ENCODE data around the gene GLIS2.
"Not testable (repeated sequence)": the region's sequence is repeated elsewhere in the genome, so short reads cannot be mapped to it uniquely, and the experiment has no call there.

The GLIS2 gene

DNA sequence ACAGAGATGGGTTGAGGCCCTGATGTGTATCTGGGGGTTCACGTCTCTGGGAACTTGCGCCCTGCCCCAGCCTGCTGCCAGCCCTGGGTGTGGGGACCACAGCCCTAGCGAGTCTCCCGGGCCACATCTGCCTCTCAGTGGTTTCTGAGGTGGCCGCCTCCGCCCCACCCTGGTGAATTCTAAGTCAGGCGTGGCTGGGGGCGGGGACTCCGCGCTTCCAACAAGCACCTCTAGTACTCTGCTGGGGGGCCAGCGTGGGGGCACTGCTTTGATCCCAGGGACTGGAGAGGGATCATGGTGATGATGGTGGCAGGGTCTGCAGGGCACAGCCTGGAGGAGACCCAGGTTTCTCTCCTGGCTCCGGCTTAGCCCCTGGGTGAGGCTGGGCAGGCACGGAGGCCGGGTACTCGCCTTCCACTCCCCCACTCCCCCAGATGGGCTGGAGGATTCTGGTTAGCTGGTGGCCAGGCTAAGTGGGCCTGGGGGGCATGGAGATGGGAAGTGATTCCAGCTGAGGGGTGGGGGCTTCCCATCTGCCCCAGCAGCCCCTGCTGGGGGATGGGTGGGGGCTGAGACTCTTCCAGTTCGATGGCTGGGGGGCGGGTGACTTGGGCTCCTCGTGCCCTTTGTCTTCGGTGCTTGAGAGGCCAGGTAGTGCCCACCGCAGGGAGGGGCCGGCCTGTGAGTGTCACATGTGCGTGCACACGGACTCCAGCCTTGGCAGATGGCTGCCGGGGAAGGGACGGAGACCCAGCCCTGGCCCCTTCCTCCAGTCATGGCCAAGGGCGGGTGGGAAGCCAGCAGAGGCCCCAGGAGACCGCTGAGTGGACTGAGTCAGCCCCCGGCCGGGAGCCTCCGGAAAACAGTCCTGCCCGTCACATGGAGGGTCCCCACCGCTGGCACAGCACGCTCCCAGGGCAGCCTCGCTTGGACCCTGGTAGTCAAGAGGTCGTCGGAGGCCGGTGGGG, 3.9 kb downstream of the GLIS2 start:
- peak in 1 of 2 donors; percentile 38 for DNase-seq (ENCODE audit: low read depth in 2 of 2)

DNA sequence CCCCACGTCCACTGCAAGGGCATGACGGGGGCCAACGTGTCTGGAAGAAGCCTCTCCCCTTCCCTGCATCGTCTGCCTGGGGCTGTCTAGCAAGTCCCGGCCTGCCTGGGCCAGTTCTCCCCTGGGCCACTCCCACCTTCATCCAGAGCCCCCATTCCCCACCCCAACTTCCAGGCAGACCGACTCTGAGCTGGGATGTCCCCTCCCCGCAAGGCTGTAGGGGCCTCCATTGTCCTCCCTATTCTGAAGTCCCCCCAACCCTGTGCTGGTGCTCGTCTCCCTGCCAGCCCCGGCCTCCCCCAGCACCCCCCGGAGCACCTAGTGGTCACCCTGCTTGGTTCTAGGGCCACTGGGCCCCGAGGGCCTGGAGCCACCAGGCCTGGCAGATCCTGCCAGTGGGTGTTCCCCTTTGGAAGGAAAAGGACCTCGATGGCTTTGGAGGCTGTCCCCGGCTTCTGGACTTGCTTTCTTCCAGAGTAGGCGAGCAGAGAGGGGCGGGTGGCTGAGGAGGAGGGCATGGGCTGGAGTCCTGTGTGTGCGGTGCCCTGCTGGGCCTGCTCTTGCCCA, 4.8 kb downstream of the GLIS2 start:
- DNase-seq (ENCODE audit: low read depth in 2 of 2): no peak

GRCh38 chr16:4321286-4322120, 5.6 kb downstream of the GLIS2 start:
- DNase-seq (ENCODE audit: low read depth in 2 of 2): no peak

DNA sequence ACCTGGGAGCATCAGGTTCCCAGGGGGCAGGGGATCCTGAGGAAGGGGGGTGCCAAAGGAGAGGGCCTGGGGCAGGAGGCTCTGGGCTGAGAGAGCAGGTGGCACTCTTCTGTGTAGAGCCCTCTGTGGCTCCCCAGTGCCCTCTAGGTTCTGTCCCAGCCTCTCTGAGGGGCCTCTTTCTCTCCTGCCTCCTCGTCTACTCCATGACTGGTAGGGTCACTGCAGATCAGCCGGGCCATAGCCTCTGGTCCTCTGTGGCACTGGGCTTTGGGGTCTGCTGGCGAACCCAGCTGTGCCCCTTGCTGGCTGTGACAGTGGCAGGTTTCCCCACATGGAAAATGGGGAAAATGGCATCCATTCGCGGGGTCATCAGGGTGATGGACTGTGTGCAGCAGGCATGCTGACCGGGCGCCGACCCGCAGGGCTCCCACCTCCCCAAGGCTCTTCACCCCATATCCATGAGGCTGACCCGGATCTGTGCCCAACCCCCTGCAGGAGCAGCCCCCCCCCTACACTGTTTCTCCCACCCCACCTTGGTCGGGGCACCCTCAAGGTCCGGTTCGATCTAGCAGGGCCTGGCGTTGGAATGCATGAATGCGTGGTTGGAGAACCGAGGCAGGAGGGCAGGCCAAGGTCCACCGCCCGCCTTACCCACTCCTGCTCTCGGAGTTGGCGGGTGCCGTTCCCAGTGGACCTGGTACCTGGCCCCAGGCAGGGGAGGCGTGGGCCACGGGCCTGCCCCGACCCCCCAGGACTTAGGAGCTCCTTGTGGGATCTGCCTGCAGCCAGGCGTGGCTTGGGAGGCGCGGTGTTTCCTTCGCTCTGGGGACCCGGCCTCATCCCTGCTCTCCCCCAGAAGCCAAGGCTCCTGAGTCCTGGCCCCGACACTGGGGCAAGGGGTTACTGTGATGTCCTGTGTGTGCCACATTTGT, 6.5 kb downstream of the GLIS2 start:
- no peak for DNase-seq (ENCODE audit: low read depth in 2 of 2)

DNA sequence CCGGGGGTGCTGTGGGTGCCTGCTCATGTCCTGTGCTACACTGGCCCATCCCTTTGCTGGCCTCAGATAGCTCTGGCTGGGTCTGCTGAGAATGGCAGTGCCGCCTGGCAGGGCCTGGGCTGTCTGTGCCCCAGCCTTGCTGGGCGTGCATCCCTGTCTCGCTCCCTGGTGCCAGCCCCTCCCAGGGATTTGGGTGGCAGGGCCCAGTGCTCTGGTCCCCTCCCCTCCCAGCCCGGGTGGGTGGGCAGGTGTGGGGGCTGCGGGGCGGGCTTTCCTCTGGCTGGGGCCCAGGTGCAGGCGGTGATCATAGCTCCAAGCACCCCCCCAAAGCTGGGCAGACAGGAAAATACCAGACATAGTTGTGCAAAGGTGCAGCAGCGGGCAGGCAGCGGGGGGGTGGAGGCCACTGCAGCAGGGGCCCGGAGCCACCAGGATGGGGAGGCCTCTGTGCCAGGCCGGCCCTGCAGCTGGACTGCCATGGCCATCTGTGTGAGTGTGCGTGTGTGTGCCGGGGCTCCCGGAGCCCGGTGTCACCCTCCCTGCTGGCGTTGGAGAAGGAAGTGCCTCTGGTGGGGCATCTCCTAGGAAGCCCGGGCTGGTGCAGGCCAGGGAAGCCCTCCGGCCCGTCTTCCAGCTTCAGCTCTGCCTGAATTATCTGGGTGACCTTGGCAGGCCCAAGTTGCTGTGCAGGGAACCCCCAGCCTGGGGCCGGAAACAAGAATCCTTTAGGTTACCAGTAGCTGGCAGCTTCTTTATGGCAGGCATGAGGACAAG, 7.4 kb downstream of the GLIS2 start:
- DNase-seq (ENCODE audit: low read depth in 2 of 2): no peak

- DNase-seq (ENCODE audit: low read depth in 2 of 2): no peak
These were observed 8.1 kb downstream of the GLIS2 start for GRCh38 chr16:4323845-4324488.

GRCh38 chr16:4324492-4325252, 8.8 kb downstream of the GLIS2 start:
- no peak for DNase-seq (ENCODE audit: low read depth in 2 of 2)

DNA sequence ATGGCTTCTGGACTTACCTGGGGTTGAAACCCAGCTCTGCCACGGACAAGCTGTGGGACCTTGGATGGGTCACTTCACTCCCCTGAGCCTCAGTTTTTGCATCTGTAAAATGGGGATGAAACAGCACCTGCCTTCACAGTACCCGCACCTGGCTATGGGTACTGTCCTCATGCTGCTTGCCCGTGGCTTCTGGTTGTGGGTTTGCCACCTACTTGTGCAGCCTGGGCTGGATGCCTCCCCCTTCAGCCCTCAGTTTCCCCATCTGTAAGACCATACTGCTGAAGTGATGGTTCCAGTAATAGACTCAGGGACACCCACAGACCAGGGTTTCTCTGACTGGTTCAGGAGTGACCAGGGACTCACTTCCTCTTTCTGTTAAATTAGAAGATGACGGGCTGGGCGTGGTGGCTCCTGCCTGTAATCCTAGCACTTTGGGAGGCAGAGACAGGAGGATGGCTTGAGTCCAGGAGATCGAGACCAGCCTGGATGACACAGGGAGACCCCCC, 9.4 kb downstream of the GLIS2 start:
- no peak for DNase-seq (ENCODE audit: low read depth in 2 of 2)

DNA sequence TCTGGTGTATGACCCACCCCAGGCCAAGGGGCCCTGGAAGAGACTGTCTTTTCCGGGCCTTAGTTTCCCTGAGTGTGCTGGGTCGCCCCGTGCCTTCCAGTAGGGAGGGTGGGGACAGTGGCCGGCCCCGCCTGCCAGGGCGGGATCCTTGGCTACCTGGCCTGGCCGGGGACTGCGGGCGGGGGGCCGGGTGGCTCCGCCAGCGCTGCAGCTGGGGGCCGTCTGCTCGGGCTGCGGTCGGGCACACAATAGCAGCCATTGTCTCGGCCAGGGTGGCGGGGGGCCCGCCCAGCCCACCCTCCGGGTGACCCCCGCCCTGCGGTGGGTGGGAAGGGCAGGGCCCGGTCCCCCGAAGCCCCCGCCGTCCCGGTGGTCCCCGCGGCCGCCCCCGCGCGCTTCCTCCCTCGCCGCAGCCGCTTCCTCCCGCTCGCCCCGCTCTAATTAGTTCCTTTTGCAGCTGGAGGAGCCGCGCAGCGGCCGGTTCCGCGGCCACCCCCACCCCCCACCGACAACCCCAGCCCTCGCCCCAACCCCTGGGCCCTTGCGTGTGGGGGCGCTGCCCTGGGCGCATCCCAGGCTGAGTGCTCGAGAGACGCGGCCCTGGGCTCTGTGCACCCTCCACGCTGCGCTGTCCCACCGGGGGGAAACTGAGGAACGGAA, 11.6 kb downstream of the GLIS2 start:
- DNase-seq (ENCODE audit: low read depth in 2 of 2): no peak

- DNase-seq (ENCODE audit: low read depth in 2 of 2): peak; percentile 45 to 46
These were observed 12.3 kb downstream of the GLIS2 start for GRCh38 chr16:4328046-4328781.

GRCh38 chr16:4328782-4329775, 13.2 kb downstream of the GLIS2 start:
- DNase-seq (ENCODE audit: low read depth in 2 of 2): no peak

GRCh38 chr16:4330277-4330874, 14.5 kb downstream of the GLIS2 start:
- DNase-seq (ENCODE audit: low read depth in 2 of 2): peak in 1 of 2 donors; percentile 54

- DNase-seq (ENCODE audit: low read depth in 2 of 2): no peak
These were observed 16.2 kb downstream of the GLIS2 start for GRCh38 chr16:4332083-4332482.

- no peak for DNase-seq (ENCODE audit: low read depth in 2 of 2)
These were observed 16.9 kb downstream of the GLIS2 start for GRCh38 chr16:4332623-4333307.

DNA sequence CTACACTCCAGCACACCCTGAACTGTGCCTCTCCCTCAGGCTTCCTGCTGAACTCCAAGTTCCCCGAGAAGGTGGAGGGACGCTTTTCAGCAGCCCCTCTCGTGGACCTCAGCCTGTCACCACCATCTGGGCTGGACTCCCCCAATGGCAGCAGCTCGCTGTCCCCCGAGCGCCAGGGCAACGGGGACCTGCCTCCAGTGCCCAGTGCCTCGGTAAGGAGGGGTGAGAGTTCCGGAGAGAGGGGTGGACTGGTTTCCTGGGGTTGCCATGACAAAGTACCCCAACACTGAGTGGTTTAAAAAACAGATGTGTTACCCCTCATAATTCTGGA, 17.4 kb downstream of the GLIS2 start:
- no peak for DNase-seq (ENCODE audit: low read depth in 2 of 2)

DNA sequence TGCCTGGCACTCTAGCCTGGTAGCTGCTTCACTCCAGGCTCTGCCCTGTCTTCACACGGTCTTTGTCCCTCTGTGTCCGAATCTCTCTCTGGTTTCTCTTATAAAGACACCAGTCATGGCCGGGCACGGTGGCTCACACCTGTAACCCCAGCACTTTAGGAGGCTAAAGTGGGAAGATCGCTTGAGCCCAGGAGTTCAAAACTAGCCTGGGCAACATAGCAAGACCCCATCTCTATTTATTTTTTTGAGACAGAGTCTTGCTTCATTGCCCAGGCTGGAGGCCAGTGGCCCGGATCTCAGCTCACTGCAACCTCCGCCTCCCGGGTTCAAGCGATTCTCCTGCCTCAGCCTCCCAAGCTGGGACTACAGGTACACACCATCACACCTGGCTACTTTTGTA, 17.8 kb downstream of the GLIS2 start:
- not testable (repeated sequence) for DNase-seq (ENCODE audit: low read depth in 2 of 2)

Data from stimulated activated CD4-positive, alpha-beta T cell treated with anti-CD3 and anti-CD28 coated beads, Interleukin-15, amount 100 ng/mL, for 48 hours (primary cell).